GM10248 (cell line): ENCODE results near the gene TMEM79.

ENCODE experiments used
- CTCF ChIA-PET: fragments of 300-600 bp; sonication (Branson Sonifier 250); formaldehyde crosslinking; extraction: SDS; loops from one replicate; lab custom pipeline; 2021; ENCODE audit warnings: antibody characterized with exemption; lab: Yijun Ruan, JAX
- POLR2A ChIA-PET: fragments of 350-650 bp; sonication (Branson Sonifier 250); formaldehyde crosslinking; extraction: SDS; loops from one replicate; lab custom pipeline; 2020; ENCODE audit warnings: antibody characterized with exemption; lab: Yijun Ruan, JAX
- DNase-seq: peaks from one replicate; pipeline ENCODE4 v3.0.0; 2012; ENCODE audit errors: extremely low spot score
- CTCF ChIP-seq: IDR thresholded peaks from 2 replicates; pipeline ENCODE4 v1.5.1; 2012; ENCODE audit warnings: mild to moderate bottlenecking, low read depth; ENCODE audit errors: extremely low read depth, missing control alignments, control extremely low read depth

Gene TMEM79

GRCh38 chr1:156244126-156244525 is 40.0 kb upstream of the TMEM79 start:
- no peak for TF ChIP-seq CTCF
- DNase-seq = no peak
- POLR2A ChIA-PET = no interaction called here
- CTCF ChIA-PET = interaction anchor here (4.8 kb wide), 1 partner anchor 19 kb away, joined by 34 read pairs; no protein-coding TSS in a partner anchor

GRCh38 chr1:156244712-156245111 is 39.4 kb upstream of the TMEM79 start:
- CTCF ChIA-PET = interaction anchor here (4.8 kb wide), 1 partner anchor 19 kb away, joined by 34 read pairs; no protein-coding TSS in a partner anchor
- TF ChIP-seq CTCF = no peak
- POLR2A ChIA-PET = no interaction called here
- DNase-seq = no peak

GRCh38 chr1:156245451-156246232 is 38.5 kb upstream of the TMEM79 start:
- TF ChIP-seq CTCF = no peak
- DNase-seq = peak; percentile 67
- ChIA-PET CTCF (interaction anchor here (0.8 to 4.8 kb wide), 13 partner anchors 8 to 140 kb away, joined by 3 to 34 read pairs (median 4); no protein-coding TSS in a partner anchor), POLR2A (interaction anchor here (0.5 kb wide), 1 partner anchor 10 kb away, joined by 7 read pairs; no protein-coding TSS in a partner anchor)

GRCh38 chr1:156246241-156246780 is 37.8 kb upstream of the TMEM79 start:
- ChIA-PET POLR2A (interaction anchor here (0.5 kb wide), 1 partner anchor 11 kb away, joined by 7 read pairs; no protein-coding TSS in a partner anchor), CTCF (interaction anchor here (0.9 to 4.8 kb wide), 12 partner anchors 9 to 140 kb away, joined by 3 to 34 read pairs (median 4); no protein-coding TSS in a partner anchor)
- no peak for DNase-seq
- TF ChIP-seq CTCF = no peak

- ChIA-PET POLR2A (interaction anchor here (0.7 kb wide), 1 partner anchor 9 kb away, joined by 3 read pairs; no protein-coding TSS in a partner anchor), CTCF (interaction anchor here (0.9 to 4.8 kb wide), 5 partner anchors 10 to 33 kb away, joined by 3 to 34 read pairs (median 5); no protein-coding TSS in a partner anchor)
- no peak for TF ChIP-seq CTCF
- DNase-seq = no peak
These were observed 37.2 kb upstream of the TMEM79 start for GRCh38 chr1:156246781-156247459.
